HAP-1 (cell line): Measurements from ENCODE around the gene TCF7L1.
A peak's percentile ranks its signal among the peaks of the same experiment; 100 is the strongest.
"Not testable (repeated sequence)": the region's sequence is repeated elsewhere in the genome, so short reads cannot be mapped to it uniquely, and the experiment has no call there.

Experiments used
- DNase-seq, 2 experiments: peaks; one replicate each; pipeline ENCODE4 v3.0.0-alpha.2; 2016 to 2020; ENCODE audit warnings: low spot score in 2 of 2
- H3K27me3 ChIP-seq: fragments of 250-450 bp; sonication (Bioruptor Pico); 2 replicates; pipeline ENCODE4 v1.5.1; 2020; ENCODE audit warnings: low read depth, mild to moderate bottlenecking, moderate library complexity
- H3K36me3 ChIP-seq: fragments of 250-450 bp; sonication (Bioruptor Pico); replicated peaks from 2 replicates; pipeline ENCODE4 v1.5.1; 2020; ENCODE audit warnings: mild to moderate bottlenecking
- H3K4me1 ChIP-seq: fragments of 250-450 bp; sonication (Bioruptor Pico); 2 replicates; pipeline ENCODE4 v1.5.1; 2020; ENCODE audit warnings: mild to moderate bottlenecking
- H3K4me3 ChIP-seq: fragments of 250-450 bp; sonication (Bioruptor Pico); 2 replicates; pipeline ENCODE4 v1.5.1; 2020; ENCODE audit warnings: mild to moderate bottlenecking, moderate library complexity
- H3K9me3 ChIP-seq: fragments of 250-450 bp; sonication (Bioruptor Pico); 2 replicates; pipeline ENCODE4 v1.5.1; 2020; ENCODE audit warnings: mild to moderate bottlenecking, moderate library complexity
- in situ Hi-C: fragments of 300-500 bp; cut with MboI; formaldehyde crosslinking; loops from 3 replicates; pipeline ENCODE4 v1.14.3; 2020; ENCODE audit warnings: low sequenced_read_pairs, inconsistent platforms, mixed read lengths

Gene TCF7L1

GRCh38 chr2:85112906-85113625 lies 20.1 kb upstream of the TCF7L1 start:
- no peaks in the 10 kb centered on the region for H3K9me3 ChIP-seq
- in situ Hi-C loops: no loop called here
- no peak for DNase-seq

GRCh38 chr2:85114586-85115330 lies 18.4 kb upstream of the TCF7L1 start:
- H3K36me3 ChIP-seq: no peaks in the 10 kb centered on the region
- in situ Hi-C loops: no loop called here
- peaks cover 2% of the 10 kb centered on the region for H3K4me1 ChIP-seq
- no peaks in the 10 kb centered on the region for H3K9me3 ChIP-seq
- no peak for DNase-seq
- H3K27me3 ChIP-seq: no peaks in the 10 kb centered on the region
- H3K4me3 ChIP-seq: no peak overlapping the region

More at GRCh38 chr2:85112906-85113625, 20.1 kb upstream of the TCF7L1 start:
- H3K4me3 ChIP-seq: no peak overlapping the region
- H3K27me3 ChIP-seq: no peaks in the 10 kb centered on the region
- H3K36me3 ChIP-seq: no peaks in the 10 kb centered on the region
- no peaks in the 10 kb centered on the region for H3K4me1 ChIP-seq

GRCh38 chr2:85116207-85116606 lies 17.0 kb upstream of the TCF7L1 start:
- no peaks in the 10 kb centered on the region for H3K27me3 ChIP-seq
- no peak overlapping the region for H3K4me3 ChIP-seq
- no peak for DNase-seq
- no peaks in the 10 kb centered on the region for H3K9me3 ChIP-seq
- H3K4me1 ChIP-seq: peaks cover 7% of the 10 kb centered on the region
- in situ Hi-C loops: no loop called here
- no peaks in the 10 kb centered on the region for H3K36me3 ChIP-seq

- Histone ChIP-seq H3K36me3 (no peaks in the 10 kb centered on the region), H3K4me3 (no peak overlapping the region), H3K27me3 (no peaks in the 10 kb centered on the region), H3K4me1 (peaks cover 7% of the 10 kb centered on the region), H3K9me3 (no peaks in the 10 kb centered on the region)
- DNase-seq: peak; percentile 70 to 92
- in situ Hi-C loops: no loop called here
Measured at GRCh38 chr2:85119900-85120299, 13.3 kb upstream of the TCF7L1 start.

DNA sequence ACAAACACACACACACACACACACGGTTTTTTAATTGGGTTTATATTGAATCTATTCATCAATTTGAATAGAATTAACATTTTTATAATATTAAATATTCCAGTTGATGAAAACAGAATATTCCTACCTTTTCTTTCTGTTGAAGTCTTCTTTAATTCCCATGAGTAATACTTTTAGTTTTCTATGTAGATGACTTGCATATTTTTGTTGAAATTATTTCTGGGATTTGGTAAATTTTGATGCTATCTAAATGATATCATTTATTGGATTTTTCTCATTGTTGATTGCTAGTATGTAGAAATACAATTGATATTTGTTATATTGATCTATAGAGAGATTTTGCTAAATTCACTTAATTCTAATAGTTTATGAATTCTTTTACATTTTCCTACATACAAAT lies 12.8 kb upstream of the TCF7L1 start:
- Histone ChIP-seq H3K4me3 (no peak overlapping the region), H3K4me1 (peaks cover 7% of the 10 kb centered on the region), H3K36me3 (no peaks in the 10 kb centered on the region), H3K27me3 (no peaks in the 10 kb centered on the region), H3K9me3 (no peaks in the 10 kb centered on the region)
- in situ Hi-C loops: no loop called here
- DNase-seq: no peak

GRCh38 chr2:85126462-85126861 lies 6.7 kb upstream of the TCF7L1 start:
- H3K36me3 ChIP-seq, H3K4me1 ChIP-seq, H3K4me3 ChIP-seq, H3K27me3 ChIP-seq, DNase-seq, H3K9me3 ChIP-seq: not testable (repeated sequence)
- in situ Hi-C loops: loop anchor here (5.0 kb wide), 1 partner anchor 166 kb away; no protein-coding TSS in a partner anchor

GRCh38 chr2:85129861-85130260 lies 3.3 kb upstream of the TCF7L1 start:
- Histone ChIP-seq H3K36me3 (no peaks in the 10 kb centered on the region; the same call in 1 of the 2 replicates), H3K4me1 (peaks cover 7% of the 10 kb centered on the region), H3K27me3 (no peaks in the 10 kb centered on the region), H3K9me3 (no peaks in the 10 kb centered on the region), H3K4me3 (no peak overlapping the region)
- DNase-seq: no peak
- in situ Hi-C loops: loop anchor here (5.0 kb wide), 1 partner anchor 162 kb away; no protein-coding TSS in a partner anchor

DNA sequence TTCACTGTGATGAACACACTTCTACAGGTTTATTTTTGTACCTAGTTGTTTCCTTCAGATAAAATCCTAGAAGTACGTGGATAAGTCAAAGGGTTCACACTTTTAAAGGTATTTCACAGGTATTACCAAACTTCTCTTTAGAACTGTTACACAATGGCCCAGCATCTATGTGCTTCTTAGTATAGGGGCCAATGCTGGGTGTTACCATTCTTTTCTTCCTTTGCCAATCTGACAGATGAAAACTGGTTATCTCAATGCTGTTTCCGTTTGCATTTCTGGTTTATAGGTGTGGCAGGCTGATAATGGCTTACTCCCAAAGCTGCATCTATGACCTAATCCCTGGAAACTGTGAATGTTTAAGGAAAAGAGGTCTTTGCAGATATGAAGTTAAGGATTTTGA lies 2.8 kb upstream of the TCF7L1 start:
- Histone ChIP-seq H3K27me3 (no peaks in the 10 kb centered on the region), H3K9me3 (no peaks in the 10 kb centered on the region), H3K4me3 (no peak overlapping the region), H3K4me1 (peaks cover 11% of the 10 kb centered on the region), H3K36me3 (peaks cover 4% of the 10 kb centered on the region; the same call in 1 of the 2 replicates)
- DNase-seq: no peak
- in situ Hi-C loops: no loop called here

GRCh38 chr2:85131116-85131515 lies 2.1 kb upstream of the TCF7L1 start:
- in situ Hi-C loops: no loop called here
- peaks cover 18% of the 10 kb centered on the region for H3K4me1 ChIP-seq
- peaks cover 10% of the 10 kb centered on the region for H3K36me3 ChIP-seq
- DNase-seq: peak; percentile 48 to 51
- H3K4me3 ChIP-seq: no peak overlapping the region
- no peaks in the 10 kb centered on the region for H3K9me3 ChIP-seq
- H3K27me3 ChIP-seq: no peaks in the 10 kb centered on the region

DNA sequence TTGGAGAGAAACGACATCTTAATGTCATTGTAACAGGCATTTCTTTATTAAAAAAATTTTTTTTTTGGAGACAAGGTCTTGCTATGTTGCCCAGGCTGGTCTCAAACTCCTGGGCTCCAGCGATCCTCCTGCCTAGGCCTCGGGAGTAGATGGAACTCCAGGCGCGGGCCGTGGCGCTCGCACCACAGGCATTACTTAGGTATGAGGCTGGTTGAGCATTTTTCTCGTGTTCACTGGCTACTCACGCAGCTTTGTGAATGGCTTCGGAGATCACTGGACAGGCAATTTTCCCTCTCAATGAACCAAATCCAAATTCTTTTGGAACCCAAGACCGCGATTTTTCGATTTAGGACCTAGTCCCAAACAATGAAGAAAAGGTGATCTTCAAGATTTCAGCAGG lies 795 bp upstream of the TCF7L1 start:
- DNase-seq: peak in 1 of 2 experiments; percentile 20
- Histone ChIP-seq H3K36me3 (peaks cover 14% of the 10 kb centered on the region), H3K4me3 (peak overlapping the region; percentile 54), H3K27me3 (no peaks in the 10 kb centered on the region), H3K4me1 (peaks cover 18% of the 10 kb centered on the region), H3K9me3 (no peaks in the 10 kb centered on the region)
- in situ Hi-C loops: no loop called here

DNA sequence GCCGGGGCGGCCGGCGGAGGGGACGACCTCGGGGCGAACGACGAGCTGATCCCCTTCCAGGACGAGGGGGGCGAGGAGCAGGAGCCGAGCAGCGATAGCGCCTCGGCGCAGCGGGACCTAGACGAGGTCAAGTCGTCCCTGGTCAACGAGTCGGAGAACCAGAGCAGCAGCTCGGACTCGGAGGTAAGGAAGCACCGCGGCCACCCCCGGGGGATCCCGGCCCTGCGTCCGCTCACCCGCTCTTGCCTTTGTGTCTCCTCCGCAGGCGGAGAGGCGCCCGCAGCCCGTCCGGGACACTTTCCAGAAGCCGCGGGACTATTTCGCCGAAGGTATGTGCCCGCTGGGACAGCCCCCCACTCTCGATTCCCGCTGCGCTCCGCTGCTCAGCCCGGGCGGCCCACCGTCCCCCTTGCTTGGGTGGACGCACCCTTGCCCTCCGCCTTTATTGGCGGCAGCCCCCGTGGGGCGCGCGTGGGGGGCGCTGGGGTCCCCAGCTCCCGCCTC lies 611 bp downstream of the TCF7L1 start:
- peak in 1 of 2 experiments; percentile 56 for DNase-seq
- in situ Hi-C loops: no loop called here
- Histone ChIP-seq H3K4me3 (peak overlapping the region; percentile 85), H3K9me3 (no peaks in the 10 kb centered on the region), H3K27me3 (no peaks in the 10 kb centered on the region), H3K36me3 (peaks cover 20% of the 10 kb centered on the region), H3K4me1 (peaks cover 18% of the 10 kb centered on the region)

GRCh38 chr2:85134255-85134895 lies 1.2 kb downstream of the TCF7L1 start:
- in situ Hi-C loops: no loop called here
- DNase-seq: peak in 1 of 2 experiments; percentile 75
- no peaks in the 10 kb centered on the region for H3K27me3 ChIP-seq
- H3K9me3 ChIP-seq: no peaks in the 10 kb centered on the region
- peaks cover 20% of the 10 kb centered on the region for H3K36me3 ChIP-seq
- H3K4me3 ChIP-seq: peak overlapping the region; percentile 85
- peaks cover 18% of the 10 kb centered on the region for H3K4me1 ChIP-seq

DNA sequence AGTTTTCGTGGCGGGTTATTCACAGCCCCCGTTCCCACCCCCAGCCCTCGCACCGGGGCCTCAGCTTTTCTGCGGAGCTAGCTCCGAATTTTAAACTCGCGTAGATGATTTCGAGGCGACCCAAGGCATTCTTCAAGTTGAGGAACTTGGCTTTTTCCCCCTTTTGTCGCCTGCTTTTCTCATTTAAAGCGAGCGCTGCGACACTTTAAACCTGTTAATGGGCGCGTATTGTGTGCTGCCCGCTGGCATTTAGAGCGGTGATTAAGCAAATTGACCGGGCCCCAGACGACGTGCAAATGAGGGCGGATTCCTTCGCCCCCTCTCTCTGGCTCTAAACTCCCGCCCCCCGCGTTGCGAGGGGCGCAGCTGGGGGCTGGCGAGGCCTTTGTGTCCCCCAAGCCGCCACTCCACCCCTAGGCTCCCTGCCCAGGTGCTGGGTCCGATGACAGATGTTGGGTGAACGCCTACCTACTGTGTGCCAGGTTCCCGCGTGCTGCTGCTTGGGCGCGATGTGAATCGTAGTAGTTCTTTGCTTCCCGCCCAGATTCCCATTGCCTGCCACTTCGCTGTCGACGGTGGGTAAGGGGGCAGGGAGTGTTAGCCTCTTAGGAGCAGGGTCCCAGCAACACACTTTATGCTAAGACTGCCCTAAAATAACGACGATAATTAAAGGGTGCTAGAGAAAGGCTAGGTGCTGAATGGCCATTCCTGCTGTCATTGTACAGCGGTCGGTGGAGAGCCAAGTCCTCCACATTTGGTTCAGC lies 1.9 kb downstream of the TCF7L1 start:
- peaks cover 20% of the 10 kb centered on the region for H3K36me3 ChIP-seq
- peak overlapping the region; percentile 85 for H3K4me3 ChIP-seq
- DNase-seq: peak; percentile 65 to 74
- no peaks in the 10 kb centered on the region for H3K27me3 ChIP-seq
- in situ Hi-C loops: no loop called here
- H3K9me3 ChIP-seq: no peaks in the 10 kb centered on the region
- peaks cover 18% of the 10 kb centered on the region for H3K4me1 ChIP-seq
